AG09309 (cell line): ENCODE data around the gene CARHSP1.
A peak's percentile ranks its signal among the peaks of the same experiment; 100 is the strongest.
"Not testable (repeated sequence)": the region's sequence is repeated elsewhere in the genome, so short reads cannot be mapped to it uniquely, and the experiment has no call there.

ENCODE experiments used
- DNase-seq: peaks from one replicate; pipeline ENCODE4 v3.0.0-alpha.2; 2010; ENCODE audit warnings: low read depth
- H3K4me3 ChIP-seq: 2 replicates; pipeline ENCODE4 v1.5.1; 2011; ENCODE audit warnings: mild to moderate bottlenecking, low read depth, low read length, moderate library complexity; ENCODE audit not compliant: control insufficient read depth
- TF ChIP-seq, protein P1 (sequence below): IDR thresholded peaks from 2 replicates; pipeline ENCODE4 v1.5.1; 2011; ENCODE audit warnings: mild to moderate bottlenecking, low read depth, low read length, inconsistent platforms; ENCODE audit not compliant: insufficient read depth, control insufficient read depth; ENCODE audit errors: missing control alignments

Gene CARHSP1

DNA sequence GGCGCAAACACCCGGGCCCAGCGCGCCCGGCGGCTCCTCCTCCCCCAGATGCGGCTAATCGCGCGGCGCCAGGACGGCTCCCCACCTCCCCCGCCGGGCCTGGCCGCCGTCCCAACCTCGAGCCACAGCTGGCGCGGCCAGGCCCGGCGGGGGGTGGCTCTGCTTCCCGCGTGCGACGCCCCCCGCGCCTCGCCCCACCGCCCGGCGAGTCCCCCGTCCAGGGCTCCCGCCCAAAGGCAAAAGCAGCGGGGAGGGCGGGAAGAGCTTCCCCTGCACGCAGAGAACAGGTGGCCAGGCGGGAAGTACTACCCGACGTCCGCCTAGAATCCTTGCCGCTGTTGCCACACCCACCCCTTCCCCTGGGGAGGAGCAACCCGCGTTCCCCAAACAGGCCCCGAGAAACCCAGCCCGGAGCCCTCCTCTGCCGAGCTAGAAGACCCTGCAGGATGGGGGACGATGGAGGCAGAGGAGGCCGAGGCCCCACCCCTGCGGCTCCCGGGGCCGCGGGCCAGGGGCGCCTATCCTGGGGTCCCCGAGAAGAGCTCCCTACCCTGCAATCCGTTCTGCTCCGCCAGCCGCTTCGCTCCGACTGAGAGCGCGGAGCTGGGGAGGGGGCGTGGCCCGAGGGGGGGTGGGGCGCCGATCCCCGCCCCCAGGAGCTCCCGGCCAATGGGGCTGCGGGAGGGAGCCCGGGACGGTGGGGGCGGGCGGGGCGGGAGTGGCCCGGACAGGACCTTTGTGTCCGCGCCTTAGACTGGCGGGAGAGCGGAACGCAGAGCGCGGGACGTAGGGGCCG, at the start of gene CARHSP1:
Gene CARHSP1, minus strand, starts transcription at position 591 of the 796 bp plus-strand sequence. CDS start 9,678 bp downstream, outside the sequence.
- DNase-seq: no peak
- H3K4me3 ChIP-seq: peak within 1 kb of the TSS; percentile 91
- TF ChIP-seq, protein P1, sequence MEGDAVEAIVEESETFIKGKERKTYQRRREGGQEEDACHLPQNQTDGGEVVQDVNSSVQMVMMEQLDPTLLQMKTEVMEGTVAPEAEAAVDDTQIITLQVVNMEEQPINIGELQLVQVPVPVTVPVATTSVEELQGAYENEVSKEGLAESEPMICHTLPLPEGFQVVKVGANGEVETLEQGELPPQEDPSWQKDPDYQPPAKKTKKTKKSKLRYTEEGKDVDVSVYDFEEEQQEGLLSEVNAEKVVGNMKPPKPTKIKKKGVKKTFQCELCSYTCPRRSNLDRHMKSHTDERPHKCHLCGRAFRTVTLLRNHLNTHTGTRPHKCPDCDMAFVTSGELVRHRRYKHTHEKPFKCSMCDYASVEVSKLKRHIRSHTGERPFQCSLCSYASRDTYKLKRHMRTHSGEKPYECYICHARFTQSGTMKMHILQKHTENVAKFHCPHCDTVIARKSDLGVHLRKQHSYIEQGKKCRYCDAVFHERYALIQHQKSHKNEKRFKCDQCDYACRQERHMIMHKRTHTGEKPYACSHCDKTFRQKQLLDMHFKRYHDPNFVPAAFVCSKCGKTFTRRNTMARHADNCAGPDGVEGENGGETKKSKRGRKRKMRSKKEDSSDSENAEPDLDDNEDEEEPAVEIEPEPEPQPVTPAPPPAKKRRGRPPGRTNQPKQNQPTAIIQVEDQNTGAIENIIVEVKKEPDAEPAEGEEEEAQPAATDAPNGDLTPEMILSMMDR: no peak

- not testable (repeated sequence) for DNase-seq, H3K4me3 ChIP-seq
Observed at GRCh38 chr16:8917336-8917735, 48.5 kb upstream of the CARHSP1 start.

DNA sequence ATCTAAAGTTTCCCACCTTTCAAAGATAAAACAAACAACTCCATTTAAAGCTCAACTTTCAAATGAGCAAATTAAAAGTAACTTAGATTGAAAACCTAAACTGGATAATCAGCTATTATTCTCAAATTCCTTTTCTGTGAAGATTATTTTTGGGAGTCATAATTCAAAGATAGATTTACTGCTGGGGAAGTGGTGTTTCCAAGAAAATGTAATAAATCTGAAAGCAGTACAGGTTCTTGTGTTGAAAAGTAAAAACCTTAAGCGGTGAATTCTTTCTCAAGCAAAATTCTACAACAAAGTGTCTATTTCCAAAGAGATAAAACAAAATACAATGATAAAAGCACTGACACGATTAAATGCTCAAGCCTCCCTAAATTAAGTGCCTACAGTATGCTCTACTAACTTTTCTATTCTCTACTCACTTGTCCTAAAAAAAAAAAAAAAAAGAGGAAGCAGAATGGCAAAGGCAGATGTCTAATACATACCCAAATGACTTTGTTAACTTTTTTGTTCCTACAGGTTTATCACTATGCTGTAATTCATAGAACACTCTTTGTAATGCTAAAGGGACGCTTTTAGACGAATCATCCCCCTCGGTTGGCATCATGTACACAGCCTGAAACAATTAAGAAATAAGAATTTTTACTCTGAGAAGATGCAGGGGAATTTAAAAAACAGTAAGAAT, 47.9 kb upstream of the CARHSP1 start:
- DNase-seq: no peak
- TF ChIP-seq, protein P1: no peak
- no peak overlapping the region for H3K4me3 ChIP-seq

GRCh38 chr16:8915722-8916301, 47.0 kb upstream of the CARHSP1 start:
- H3K4me3 ChIP-seq: no peak overlapping the region
- TF ChIP-seq, protein P1: no peak
- DNase-seq: no peak

- DNase-seq: no peak
- TF ChIP-seq, protein P1: no peak
- no peak overlapping the region for H3K4me3 ChIP-seq
Observed at GRCh38 chr16:8914098-8914497, 45.3 kb upstream of the CARHSP1 start.

GRCh38 chr16:8912793-8913192, 44.0 kb upstream of the CARHSP1 start:
- no peak for DNase-seq
- TF ChIP-seq, protein P1: no peak
- no peak overlapping the region for H3K4me3 ChIP-seq

DNA sequence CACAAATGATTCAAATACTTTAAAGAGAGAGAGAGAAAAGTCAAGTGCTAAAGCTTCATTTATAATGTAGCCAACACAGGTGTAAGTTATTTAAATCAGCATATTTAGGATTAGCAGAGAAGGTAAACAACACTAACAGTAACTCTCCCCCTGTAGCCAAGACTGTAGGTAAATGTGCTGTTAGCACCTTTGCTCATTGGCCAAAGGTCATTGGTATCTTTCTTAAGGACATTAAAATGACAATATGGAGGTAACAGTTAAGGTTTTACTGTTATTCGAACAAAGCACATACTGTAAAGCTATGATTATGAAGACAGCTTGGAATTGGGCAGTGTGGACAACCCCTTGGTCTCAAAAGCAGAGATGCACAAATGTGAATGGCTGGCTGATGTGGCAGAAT, 42.0 kb upstream of the CARHSP1 start:
- TF ChIP-seq, protein P1: no peak
- DNase-seq: no peak

More for the DNA sequence above, 42.0 kb upstream of the CARHSP1 start:
- no peak overlapping the region for H3K4me3 ChIP-seq
